Measurements from ENCODE around the gene SHC2.

SHC2 gene

GRCh38 chr19:497491-497868 lies 36.6 kb upstream of the SHC2 start:
- FAIRE-seq (no peak), DNase-seq (ENCODE audit: insufficient read length) (no peak)
- TF ChIP-seq POLR2A (IDR thresholded peaks at IDR 0.05; ENCODE audit: low read depth, low read length) = no peak
- no peak for TF ChIP-seq TAF1 (IDR thresholded peaks at IDR 0.05; ENCODE audit: borderline replicate concordance, low read depth, low read length)
- TF ChIP-seq POLR2AphosphoS5 (IDR thresholded peaks at IDR 0.05; ENCODE audit: low read depth, low read length) = no peak

GRCh38 chr19:496986-497385 lies 36.2 kb upstream of the SHC2 start:
- TF ChIP-seq TAF1 (IDR thresholded peaks at IDR 0.05; ENCODE audit: borderline replicate concordance, low read depth, low read length) (no peak), POLR2AphosphoS5 (IDR thresholded peaks at IDR 0.05; ENCODE audit: low read depth, low read length) (no peak), POLR2A (IDR thresholded peaks at IDR 0.05; ENCODE audit: low read depth, low read length) (no peak)
- DNase-seq (ENCODE audit: insufficient read length) (no peak), FAIRE-seq (no peak)

GRCh38 chr19:496112-496665 lies 35.4 kb upstream of the SHC2 start, which contains the start of gene MADCAM1:
TSS of gene MADCAM1 (plus strand) at chr19:496486. CDS start at chr19:496500, 14 bp downstream.
- DNase-seq (ENCODE audit: insufficient read length) = no peak
- TF ChIP-seq TAF1 (IDR thresholded peaks at IDR 0.05; ENCODE audit: borderline replicate concordance, low read depth, low read length) (no peak), POLR2AphosphoS5 (IDR thresholded peaks at IDR 0.05; ENCODE audit: low read depth, low read length) (no peak), POLR2A (IDR thresholded peaks at IDR 0.05; ENCODE audit: low read depth, low read length) (no peak)
- no peak for FAIRE-seq

- FAIRE-seq (no peak), DNase-seq (ENCODE audit: insufficient read length) (peak; percentile 63)
- no peak for TF ChIP-seq POLR2A (IDR thresholded peaks at IDR 0.05; ENCODE audit: low read depth, low read length)
- TF ChIP-seq POLR2AphosphoS5 (IDR thresholded peaks at IDR 0.05; ENCODE audit: low read depth, low read length) = no peak
- TF ChIP-seq TAF1 (IDR thresholded peaks at IDR 0.05; ENCODE audit: borderline replicate concordance, low read depth, low read length) = no peak
These were observed 34.7 kb upstream of the SHC2 start for GRCh38 chr19:495402-496111.

GRCh38 chr19:495081-495401 lies 34.2 kb upstream of the SHC2 start:
- FAIRE-seq (no peak), DNase-seq (ENCODE audit: insufficient read length) (no peak)
- no peak for TF ChIP-seq POLR2AphosphoS5 (IDR thresholded peaks at IDR 0.05; ENCODE audit: low read depth, low read length)
- TF ChIP-seq TAF1 (IDR thresholded peaks at IDR 0.05; ENCODE audit: borderline replicate concordance, low read depth, low read length) = no peak
- TF ChIP-seq POLR2A (IDR thresholded peaks at IDR 0.05; ENCODE audit: low read depth, low read length) = no peak

- TF ChIP-seq POLR2AphosphoS5 (IDR thresholded peaks at IDR 0.05; ENCODE audit: low read depth, low read length) (no peak), TAF1 (IDR thresholded peaks at IDR 0.05; ENCODE audit: borderline replicate concordance, low read depth, low read length) (no peak), POLR2A (IDR thresholded peaks at IDR 0.05; ENCODE audit: low read depth, low read length) (no peak)
- FAIRE-seq = no peak
These were observed 33.6 kb upstream of the SHC2 start for GRCh38 chr19:494171-495080.

GRCh38 chr19:493391-494170 lies 32.7 kb upstream of the SHC2 start:
- FAIRE-seq (no peak), DNase-seq (ENCODE audit: insufficient read length) (no peak)
- TF ChIP-seq TAF1 (IDR thresholded peaks at IDR 0.05; ENCODE audit: borderline replicate concordance, low read depth, low read length) (no peak), POLR2A (IDR thresholded peaks at IDR 0.05; ENCODE audit: low read depth, low read length) (no peak), POLR2AphosphoS5 (IDR thresholded peaks at IDR 0.05; ENCODE audit: low read depth, low read length) (no peak)

More at GRCh38 chr19:494171-495080, 33.6 kb upstream of the SHC2 start:
- no peak for DNase-seq (ENCODE audit: insufficient read length)

GRCh38 chr19:492091-492531 lies 31.3 kb upstream of the SHC2 start:
- no peak for TF ChIP-seq TAF1 (IDR thresholded peaks at IDR 0.05; ENCODE audit: borderline replicate concordance, low read depth, low read length)
- TF ChIP-seq POLR2A (IDR thresholded peaks at IDR 0.05; ENCODE audit: low read depth, low read length) = no peak
- TF ChIP-seq POLR2AphosphoS5 (IDR thresholded peaks at IDR 0.05; ENCODE audit: low read depth, low read length) = no peak
- FAIRE-seq = no peak
- DNase-seq (ENCODE audit: insufficient read length) = no peak

- TF ChIP-seq POLR2A (IDR thresholded peaks at IDR 0.05; ENCODE audit: low read depth, low read length) = no peak
- no peak for TF ChIP-seq POLR2AphosphoS5 (IDR thresholded peaks at IDR 0.05; ENCODE audit: low read depth, low read length)
- TF ChIP-seq TAF1 (IDR thresholded peaks at IDR 0.05; ENCODE audit: borderline replicate concordance, low read depth, low read length) = no peak
- FAIRE-seq = no peak
- DNase-seq (ENCODE audit: insufficient read length) = no peak
These were observed 30.4 kb upstream of the SHC2 start for GRCh38 chr19:491146-491741.

GRCh38 chr19:489418-490196 lies 28.8 kb upstream of the SHC2 start:
- no peak for TF ChIP-seq POLR2AphosphoS5 (IDR thresholded peaks at IDR 0.05; ENCODE audit: low read depth, low read length)
- no peak for TF ChIP-seq TAF1 (IDR thresholded peaks at IDR 0.05; ENCODE audit: borderline replicate concordance, low read depth, low read length)
- TF ChIP-seq POLR2A (IDR thresholded peaks at IDR 0.05; ENCODE audit: low read depth, low read length) = no peak
- DNase-seq (ENCODE audit: insufficient read length) (peak; percentile 54), FAIRE-seq (no peak)

Data from GM12892 (cell line).